ENCODE data around the gene IQSEC1.
A peak's percentile ranks its signal among the peaks of the same experiment; 100 is the strongest.

The IQSEC1 gene

GRCh38 chr3:13095408-13095937 lies 22.2 kb upstream of the IQSEC1 start:
- no peak for TF ChIP-seq CTCF (IDR thresholded peaks at IDR 0.05)

DNA sequence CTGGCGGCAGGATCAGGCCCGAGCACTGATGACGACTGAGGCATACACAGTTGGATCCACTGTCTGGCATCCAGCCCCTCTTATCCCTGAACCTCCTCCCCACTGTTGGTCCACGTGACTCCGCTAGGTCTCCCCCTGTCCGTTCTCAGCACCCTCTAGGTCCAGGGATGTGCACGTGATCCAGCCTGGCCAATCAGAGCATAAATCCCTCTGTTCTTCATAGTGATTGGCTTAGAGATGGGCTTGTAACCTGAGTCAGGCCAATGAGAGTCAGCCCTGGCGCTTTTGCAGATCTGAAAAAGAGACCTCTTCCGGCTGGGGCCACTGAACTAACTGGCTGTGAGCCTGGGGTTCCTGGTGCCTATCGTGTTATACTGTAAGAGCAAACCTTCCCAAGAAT lies 20.5 kb upstream of the IQSEC1 start:
- no peak for TF ChIP-seq CTCF (IDR thresholded peaks at IDR 0.05)

DNA sequence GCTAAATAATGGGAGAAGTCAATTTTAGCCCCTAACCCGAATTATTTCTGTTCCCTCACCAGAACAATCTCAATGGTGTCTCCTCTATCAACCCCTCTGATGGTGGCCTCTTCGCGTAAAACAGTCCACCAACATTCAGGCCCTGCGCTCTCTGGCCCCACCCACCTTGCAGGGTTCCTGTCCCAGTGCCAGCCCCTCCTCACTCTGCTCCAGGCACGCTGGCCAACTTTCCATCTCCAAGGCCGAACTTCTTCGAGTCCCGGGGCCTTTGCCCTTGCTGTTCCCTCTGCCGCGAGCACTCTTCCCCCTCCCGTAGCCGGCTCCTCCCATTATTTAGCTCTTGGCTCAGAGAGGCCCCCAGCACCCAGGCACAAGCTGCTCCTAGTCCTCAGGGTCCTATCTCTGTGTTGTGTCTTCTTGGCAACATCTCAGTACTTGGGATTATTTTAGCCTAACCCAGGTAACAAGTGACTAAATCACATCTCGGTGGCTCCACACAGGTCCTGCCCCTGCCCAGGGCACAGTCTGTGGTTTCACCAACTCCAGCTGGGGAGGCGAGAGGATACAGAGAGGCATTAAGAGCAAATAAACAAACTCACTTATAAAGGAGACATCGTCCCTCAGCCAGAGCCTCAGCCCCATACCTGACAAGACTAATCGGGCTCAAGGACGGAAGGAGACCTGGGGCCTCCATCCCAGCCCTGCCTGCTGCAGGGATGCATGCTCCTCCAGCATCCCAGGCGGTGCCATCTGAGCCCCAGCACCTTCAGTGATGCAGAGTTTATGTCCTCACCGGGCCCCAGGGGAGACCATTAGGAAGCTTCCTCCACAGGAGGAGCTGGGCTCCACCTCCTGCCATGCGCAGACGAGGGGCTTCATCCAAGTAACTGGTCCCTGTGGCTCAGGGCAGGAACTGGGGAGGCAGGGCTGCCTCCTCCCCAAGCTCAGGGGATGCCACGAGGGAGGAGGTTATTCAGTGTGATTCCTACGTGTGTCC lies 19.7 kb upstream of the IQSEC1 start:
- no peak for TF ChIP-seq CTCF (IDR thresholded peaks at IDR 0.05)

DNA sequence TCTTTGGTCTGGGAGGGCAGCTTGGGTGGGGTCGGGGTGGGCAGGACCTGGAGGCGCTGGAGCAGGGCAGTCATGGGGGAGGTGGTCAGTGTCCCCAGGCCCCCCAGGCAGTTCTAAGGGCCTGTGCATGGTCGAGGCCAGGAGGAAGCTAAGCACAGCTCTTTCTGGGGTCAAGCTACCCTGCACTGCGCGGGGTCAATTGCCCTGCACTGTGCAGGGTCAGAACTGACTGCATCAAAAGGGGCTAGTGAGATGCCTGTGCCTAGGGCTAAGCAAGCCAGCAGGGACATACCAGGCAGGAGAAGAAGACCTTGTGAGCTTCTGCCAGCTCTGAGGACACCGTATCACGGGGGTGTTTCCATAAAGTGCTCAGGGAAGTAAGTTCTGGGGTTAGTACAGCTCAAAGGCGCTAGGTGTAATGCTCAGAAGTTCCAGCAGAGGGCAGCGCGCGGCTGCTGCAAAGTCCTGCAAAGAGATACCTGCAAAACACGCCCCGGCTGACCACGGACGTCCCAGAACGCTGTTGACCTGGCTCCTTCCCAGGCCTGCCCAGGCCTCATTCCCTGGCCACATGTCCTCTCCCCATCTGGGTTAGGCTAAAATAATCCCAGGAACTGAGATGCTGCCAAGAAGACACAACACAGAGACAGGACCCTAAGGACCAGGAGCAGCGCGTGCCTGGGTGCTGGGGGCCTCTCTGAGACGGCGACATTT lies 18.8 kb upstream of the IQSEC1 start:
- TF ChIP-seq CTCF (IDR thresholded peaks at IDR 0.05) = peak; percentile 94

DNA sequence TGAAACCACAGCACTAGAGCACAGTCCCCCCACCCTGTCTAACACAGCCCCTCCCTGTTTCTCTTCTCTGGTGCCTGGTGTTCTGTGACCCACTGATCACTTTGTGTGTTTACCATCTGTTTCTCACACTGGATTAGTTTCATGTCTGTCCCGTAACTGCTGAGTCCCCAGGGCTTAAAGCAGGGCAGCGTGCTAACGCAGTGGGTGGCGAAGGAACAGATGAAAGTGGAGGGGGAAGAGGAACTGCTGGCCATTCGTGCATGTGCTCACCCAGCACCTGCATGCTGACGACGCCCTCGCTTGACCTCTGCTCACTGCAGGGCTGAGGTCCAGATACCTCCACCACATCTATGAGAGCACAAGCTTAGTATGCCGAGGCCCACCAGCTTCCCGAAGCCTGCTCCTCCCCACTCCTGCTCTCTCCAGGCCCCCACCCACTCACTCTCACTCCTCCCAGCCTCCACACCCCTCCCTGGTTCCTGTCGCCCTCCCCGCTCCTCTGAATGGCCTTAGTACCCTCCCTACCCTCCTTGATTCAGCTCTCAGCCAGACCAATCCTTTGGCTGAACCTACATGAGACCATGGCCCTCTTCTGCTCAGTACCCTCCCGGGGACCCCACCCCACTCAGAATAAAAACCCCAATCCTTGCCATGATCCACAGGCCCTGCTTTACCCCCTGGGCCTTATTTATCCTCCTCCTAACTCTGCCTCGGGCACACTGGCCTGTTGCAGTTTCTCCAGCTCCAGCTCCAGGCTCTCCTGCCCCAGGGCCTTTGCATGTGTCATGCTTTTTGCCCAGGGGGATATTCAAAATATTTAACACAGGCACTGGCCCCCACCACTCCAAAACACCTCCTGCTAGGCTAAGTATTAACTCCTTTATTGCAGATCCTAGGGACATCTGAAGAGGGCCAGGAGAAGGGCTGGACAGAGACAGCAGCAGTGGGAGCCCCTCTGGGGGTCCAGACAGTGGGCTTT lies 15.1 kb upstream of the IQSEC1 start:
- TF ChIP-seq CTCF (IDR thresholded peaks at IDR 0.05) = no peak

DNA sequence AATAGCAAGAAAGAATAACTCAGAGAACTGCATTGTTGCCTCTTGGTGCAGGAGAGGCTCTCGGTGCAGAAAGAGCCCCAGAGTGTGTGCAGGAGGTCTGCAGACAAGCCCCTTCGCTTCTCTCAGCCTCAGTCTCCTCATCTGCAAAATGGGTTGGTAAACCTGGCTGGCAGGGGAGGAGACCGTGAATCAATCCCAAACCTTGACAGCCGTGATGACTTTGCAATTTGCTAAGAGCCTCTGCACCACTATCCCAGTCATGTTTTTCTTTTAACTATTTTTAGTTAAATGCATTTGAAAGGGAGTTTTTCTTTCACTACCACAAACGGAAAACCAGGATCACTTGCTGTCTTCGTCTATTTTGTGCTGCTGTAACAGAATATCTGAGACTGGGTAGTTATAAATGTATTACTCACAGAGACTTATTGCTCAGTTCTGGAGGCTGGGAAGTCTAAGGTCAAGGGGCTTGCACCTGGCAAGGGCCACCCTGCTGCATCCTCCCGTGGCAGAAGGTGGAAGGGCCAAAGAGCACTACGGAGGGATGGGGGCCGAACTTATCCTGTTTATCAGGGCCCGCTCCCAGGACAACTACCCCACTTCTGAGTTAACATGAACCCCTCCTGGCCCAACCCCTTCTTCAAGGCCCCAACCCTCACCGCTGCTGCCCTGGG lies 14.2 kb upstream of the IQSEC1 start:
- no peak for TF ChIP-seq CTCF (IDR thresholded peaks at IDR 0.05)
